Bronchial epithelial cell (primary cell): ENCODE measurements around the gene ANKRD39. TPM values are rescaled to one million over a fixed set of nuclear protein-coding genes. Genes with fewer than 3 reads are reported as not detected.
"Not testable (repeated sequence)": the region's sequence is repeated elsewhere in the genome, so short reads cannot be mapped to it uniquely, and the experiment has no call there.

ENCODE experiments used
- DNase-seq: peaks from one replicate; pipeline ENCODE4 v3.0.0-alpha.2; 2010; ENCODE audit warnings: low read depth
- FAIRE-seq: peaks from 2 replicates; lab custom pipeline; 2011; peaks lifted over from hg19 to GRCh38; lab: Jason Lieb, UNC
- H3K27me3 ChIP-seq: 2 replicates; pipeline ENCODE4 v1.5.1; 2011; ENCODE audit warnings: low read length; ENCODE audit not compliant: control insufficient read depth, insufficient read depth
- H3K36me3 ChIP-seq: 2 replicates; pipeline ENCODE4 v1.5.1; 2011; ENCODE audit warnings: low read length; ENCODE audit not compliant: control insufficient read depth, insufficient read depth
- H3K4me3 ChIP-seq: 2 replicates; pipeline ENCODE4 v1.5.1; 2011; ENCODE audit warnings: mild to moderate bottlenecking, low read depth, low read length, control low read depth
- CTCF ChIP-seq: IDR thresholded peaks from 2 replicates; pipeline ENCODE4 v1.5.1; 2011; ENCODE audit warnings: mild to moderate bottlenecking, moderate library complexity, low read length, control low read depth, inconsistent platforms; ENCODE audit not compliant: insufficient read depth, severe bottlenecking
- total RNA-seq: library from RNA; depleted of rRNA; stranded (reverse); fragments of >200 nt; gene quantifications from 2 replicates; pipeline ENCODE4 v1.2.1, GENCODE V29; 2014

ANKRD39 gene
- total RNA-seq, 1 donor from 2014 or later = 8.2 TPM

- Histone ChIP-seq H3K27me3 (no peaks in the 10 kb centered on the region), H3K4me3 (no peak overlapping the region), H3K36me3 (no peaks in the 10 kb centered on the region)
- TF ChIP-seq CTCF = no peak
- DNase-seq (no peak), FAIRE-seq (no peak)
Measured at GRCh38 chr2:96890252-96890651, 32.4 kb upstream of the ANKRD39 start.

- not testable (repeated sequence) for H3K36me3 ChIP-seq, DNase-seq, FAIRE-seq, H3K4me3 ChIP-seq, H3K27me3 ChIP-seq
Measured at GRCh38 chr2:96889502-96889901, 31.7 kb upstream of the ANKRD39 start.

- Histone ChIP-seq H3K36me3 (no peaks in the 10 kb centered on the region), H3K27me3 (no peaks in the 10 kb centered on the region), H3K4me3 (no peak overlapping the region)
- TF ChIP-seq CTCF = no peak
- FAIRE-seq = peak; percentile 99
- DNase-seq = peak; percentile 82
Measured at GRCh38 chr2:96888072-96889011, 30.5 kb upstream of the ANKRD39 start.

GRCh38 chr2:96887493-96888012 lies 29.7 kb upstream of the ANKRD39 start:
- no peak for TF ChIP-seq CTCF
- no peaks in the 10 kb centered on the region for H3K27me3 ChIP-seq
- no peaks in the 10 kb centered on the region for H3K36me3 ChIP-seq
- H3K4me3 ChIP-seq = no peak overlapping the region
- peak; percentile 50 for FAIRE-seq
- peak; percentile 27 for DNase-seq

GRCh38 chr2:96885432-96886347 lies 27.9 kb upstream of the ANKRD39 start:
- no peak for TF ChIP-seq CTCF
- H3K36me3 ChIP-seq = no peaks in the 10 kb centered on the region
- H3K27me3 ChIP-seq = no peaks in the 10 kb centered on the region
- FAIRE-seq (peak; percentile 83), DNase-seq (no peak)
- no peak overlapping the region for H3K4me3 ChIP-seq
